ENCODE data around the gene PPAN.

- TF ChIP-seq CTCF (IDR thresholded peaks at IDR 0.05; ENCODE audit: low read depth, low read length) (no peak), EZH2phosphoT487 (IDR thresholded peaks at IDR 0.05; ENCODE audit: low read depth) (no peak)
Measured at GRCh38 chr19:10136936-10137335, 30.8 kb downstream of the PPAN start.

Measured in OCI-LY3 (cell line).